Keratinocyte (primary cell): Measurements from ENCODE around the gene AUH. TPM values are rescaled to one million over a fixed set of nuclear protein-coding genes. Genes with fewer than 3 reads are reported as not detected.

Experiments
- DNase-seq: peaks from one replicate; pipeline ENCODE4 v3.0.0-alpha.2; 2011; ENCODE audit warnings: low read depth, missing footprints, low spot score
- FAIRE-seq: peaks from 2 replicates; lab custom pipeline; 2011; peaks lifted over from hg19 to GRCh38; lab: Jason Lieb, UNC
- H2AFZ ChIP-seq: 2 replicates; pipeline ENCODE4 v1.6.0; 2012; ENCODE audit warnings: low read length, control low read depth, inconsistent platforms; ENCODE audit not compliant: control insufficient read depth
- H3K27ac ChIP-seq: 2 replicates; pipeline ENCODE4 v1.5.1; 2011; ENCODE audit warnings: low read length; ENCODE audit not compliant: control insufficient read depth, insufficient read depth
- H3K27me3 ChIP-seq: 3 replicates; pipeline ENCODE4 v1.6.0; 2011; ENCODE audit warnings: low read length; ENCODE audit not compliant: control insufficient read depth, insufficient read depth; ENCODE audit errors: extremely low read depth
- H3K36me3 ChIP-seq, 2 experiments: 2 replicates in 1 of 2; 3 replicates in 1 of 2; pipeline ENCODE4 v1.5.1; 2011; ENCODE audit warnings: low read length in 2 of 2, mild to moderate bottlenecking in 1 of 2; ENCODE audit not compliant: control insufficient read depth in 2 of 2, insufficient read depth in 2 of 2; ENCODE audit errors: extremely low read depth in 1 of 2
- H3K4me1 ChIP-seq: 3 replicates; pipeline ENCODE4 v1.5.1; 2011; ENCODE audit warnings: low read length; ENCODE audit not compliant: control insufficient read depth, insufficient read depth; ENCODE audit errors: extremely low read depth
- H3K4me2 ChIP-seq: 3 replicates; pipeline ENCODE4 v1.6.0; 2011; ENCODE audit warnings: low read depth, low read length; ENCODE audit not compliant: control insufficient read depth, insufficient read depth; ENCODE audit errors: extremely low read depth
- H3K4me3 ChIP-seq, 3 experiments: fragments of 200-600 bp in 1 of 3; sonication (generic) in 1 of 3; 2 replicates in 2 of 3; 3 replicates in 1 of 3; pipeline ENCODE4 v1.5.1; 2011 to 2016; ENCODE audit warnings: low read length in 3 of 3, mild to moderate bottlenecking in 3 of 3, control low read depth in 2 of 3, inconsistent platforms in 1 of 3, low read depth in 1 of 3, mixed read lengths in 1 of 3, mixed run types in 1 of 3, moderate library complexity in 1 of 3; ENCODE audit not compliant: control insufficient read depth in 2 of 3, insufficient read depth in 2 of 3; ENCODE audit errors: extremely low read depth in 1 of 3
- H3K79me2 ChIP-seq: 2 replicates; pipeline ENCODE4 v1.6.0; 2012; ENCODE audit warnings: low read length; ENCODE audit not compliant: control insufficient read depth, insufficient read depth
- H3K9ac ChIP-seq: 3 replicates; pipeline ENCODE4 v1.6.0; 2011; ENCODE audit warnings: low read length; ENCODE audit not compliant: control insufficient read depth, insufficient read depth; ENCODE audit errors: extremely low read depth
- H3K9me1 ChIP-seq: 3 replicates; pipeline ENCODE4 v1.6.0; 2011; ENCODE audit warnings: low read length; ENCODE audit not compliant: control insufficient read depth, insufficient read depth; ENCODE audit errors: extremely low read depth
- H3K9me3 ChIP-seq: 2 replicates; pipeline ENCODE4 v1.5.1; 2012; ENCODE audit warnings: low read depth, low read length; ENCODE audit not compliant: control insufficient read depth
- H4K20me1 ChIP-seq: 3 replicates; pipeline ENCODE4 v1.6.0; 2011; ENCODE audit warnings: low read length; ENCODE audit not compliant: control insufficient read depth, insufficient read depth; ENCODE audit errors: extremely low read depth
- CTCF ChIP-seq, 3 experiments: IDR thresholded peaks in 1 of 3; conservative IDR thresholded peaks in 1 of 3; optimal IDR thresholded peaks in 1 of 3; 2 replicates in 2 of 3; 3 replicates in 1 of 3; pipeline versions ENCODE3 to v1.5.1; 2011; ENCODE audit warnings: low read length in 3 of 3, mild to moderate bottlenecking in 3 of 3, moderate library complexity in 2 of 3, control low read depth in 1 of 3, inconsistent platforms in 1 of 3; ENCODE audit not compliant: insufficient read depth in 2 of 3; ENCODE audit errors: extremely low read depth in 1 of 3
- EZH2 ChIP-seq: IDR thresholded peaks from one replicate; pipeline ENCODE4 v1.6.1; 2012; ENCODE audit warnings: inconsistent platforms, mild to moderate bottlenecking, low read length, moderate library complexity
- dilution Hi-C: fragments of 300-500 bp; cut with MboI; formaldehyde crosslinking; loops from one replicate; pipeline ENCODE4 v1.7.0; 2020; ENCODE audit warnings: low sequenced_read_pairs; ENCODE audit not compliant: extremely low pct_ligation_motif_present
- polyA plus RNA-seq, 5 experiments: library from polyadenylated mRNA; depleted of rRNA in 3 of 5; stranded (reverse) in 3 of 5; stranded (forward) in 1 of 5; unstranded in 1 of 5; fragments of >200 nt; gene quantifications; 1 replicate in 1 of 5; 2 replicates in 3 of 5; 3 replicates in 1 of 5; pipeline versions ENCODE4 v1.2.1 to v1.2.3, GENCODE V29; 2011 to 2012; ENCODE audit warnings: missing spikeins in 2 of 5, low read depth in 1 of 5, low replicate concordance in 1 of 5

The AUH gene
- polyA plus RNA-seq, 1 donor (not counting 4 experiments of a cell fraction or from before 2014, with no cell fraction given), result 5.5 TPM

GRCh38 chr9:91223000-91223399, 138.7 kb downstream of the AUH start:
- Histone ChIP-seq H3K9me3 (no peaks in the 10 kb centered on the region), H3K36me3 (no peaks in the 10 kb centered on the region), H3K9ac (no peak overlapping the region), H3K79me2 (no peaks in the 10 kb centered on the region), H3K4me3 (no peak overlapping the region), H4K20me1 (no peaks in the 10 kb centered on the region), H3K9me1 (no peaks in the 10 kb centered on the region), H3K27ac (no peak overlapping the region), H3K4me1 (no peaks in the 10 kb centered on the region), H3K27me3 (no peaks in the 10 kb centered on the region), H2AFZ (no peak overlapping the region), H3K4me2 (no peak overlapping the region)
- TF ChIP-seq EZH2 (no peak), CTCF (optimal IDR thresholded peaks at IDR 0.05 in 1 of 3, IDR thresholded peaks at IDR 0.05 in 1 of 3, conservative IDR thresholded peaks at IDR 0.05 in 1 of 3; ENCODE audit: extremely low read depth in 1 of 3, insufficient read depth in 2 of 3, low read length in 3 of 3) (no peak)
- dilution Hi-C loops, result no loop called here
- DNase-seq, result no peak
- FAIRE-seq, result no peak

- Histone ChIP-seq H3K27me3 (no peaks in the 10 kb centered on the region), H3K9ac (no peak overlapping the region), H3K4me1 (no peaks in the 10 kb centered on the region), H3K36me3 (no peaks in the 10 kb centered on the region), H3K9me1 (no peaks in the 10 kb centered on the region), H4K20me1 (no peaks in the 10 kb centered on the region), H3K9me3 (no peaks in the 10 kb centered on the region), H3K4me2 (no peak overlapping the region), H3K4me3 (no peak overlapping the region), H2AFZ (no peak overlapping the region), H3K27ac (no peak overlapping the region), H3K79me2 (no peaks in the 10 kb centered on the region)
- dilution Hi-C loops, result no loop called here
- DNase-seq (no peak), FAIRE-seq (no peak)
- TF ChIP-seq EZH2 (no peak), CTCF (optimal IDR thresholded peaks at IDR 0.05 in 1 of 3, IDR thresholded peaks at IDR 0.05 in 1 of 3, conservative IDR thresholded peaks at IDR 0.05 in 1 of 3; ENCODE audit: extremely low read depth in 1 of 3, insufficient read depth in 2 of 3, low read length in 3 of 3) (no peak)
Measured at GRCh38 chr9:91222457-91222856, 139.3 kb downstream of the AUH start.
